HG03457 (cell line): ENCODE data around the gene PHF21B.
"Not testable (repeated sequence)": the region's sequence is repeated elsewhere in the genome, so short reads cannot be mapped to it uniquely, and the experiment has no call there.

Experiments
- ATAC-seq: cut with Tn5 transposase; IDR thresholded peaks from one replicate; pipeline ENCODE4 v1.9.1; 2021; ENCODE audit warnings: moderate number of reproducible peaks; ENCODE audit not compliant: unreplicated experiment

The PHF21B gene

DNA sequence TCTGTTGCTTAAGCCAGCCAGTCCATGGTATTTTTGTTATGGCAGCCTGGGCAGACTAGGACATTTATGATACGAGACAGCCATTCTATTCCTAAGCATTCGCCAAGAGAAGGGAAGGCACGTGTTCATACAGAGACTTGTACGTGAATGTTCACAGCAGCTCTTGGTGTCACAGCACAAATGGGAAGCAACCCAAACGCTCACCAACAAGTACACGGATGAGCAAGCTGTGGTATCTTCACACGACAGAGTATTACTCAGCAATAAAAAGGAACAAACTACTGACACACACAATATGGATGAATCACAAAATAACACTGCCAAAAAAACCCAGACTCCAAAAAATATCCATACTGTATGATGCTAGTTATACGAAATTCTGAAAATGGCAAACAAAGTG lies 85.1 kb downstream of the PHF21B start:
- ATAC-seq = no peak

- ATAC-seq = no peak
These were observed 85.7 kb downstream of the PHF21B start for GRCh38 chr22:44924098-44924497.

DNA sequence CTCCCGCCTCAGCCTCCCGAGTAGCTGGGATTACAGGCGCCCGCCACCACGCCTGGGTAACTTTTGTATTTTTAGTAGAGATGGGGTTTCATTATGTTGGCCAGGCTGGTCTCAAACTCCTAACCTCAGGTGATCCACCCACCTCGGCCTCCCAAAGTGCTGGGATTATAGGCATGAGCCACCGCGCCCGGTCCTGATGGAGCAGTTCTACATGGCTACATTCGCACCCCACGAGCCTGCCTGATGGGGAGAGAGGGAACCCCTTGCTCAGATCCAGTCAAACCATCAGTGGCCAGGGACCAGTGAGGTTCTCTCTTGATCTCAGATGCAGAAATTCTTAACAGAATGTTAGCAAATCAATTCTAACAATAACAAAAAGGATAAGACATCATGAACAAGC lies 88.0 kb downstream of the PHF21B start:
- not testable (repeated sequence) for ATAC-seq

DNA sequence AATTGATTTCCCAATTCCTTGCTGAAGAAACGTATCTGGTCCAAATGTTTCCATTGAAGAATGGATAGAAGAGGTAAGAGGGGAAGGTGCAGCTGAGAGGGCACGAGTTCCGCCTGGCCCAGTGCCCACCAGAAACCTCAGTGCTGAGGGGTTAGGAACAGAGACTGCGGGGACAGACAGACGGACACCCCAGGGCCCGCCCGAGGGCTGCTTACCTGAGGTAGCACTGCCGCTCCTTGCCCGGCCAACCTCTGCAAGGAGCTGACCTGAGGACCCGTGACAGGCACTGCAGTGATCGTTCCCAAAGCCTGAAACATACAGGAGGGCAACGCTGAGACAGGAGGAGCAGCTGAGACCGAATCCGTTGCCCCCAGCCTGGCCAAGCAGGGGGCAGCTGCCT lies 89.6 kb downstream of the PHF21B start:
- ATAC-seq = no peak

DNA sequence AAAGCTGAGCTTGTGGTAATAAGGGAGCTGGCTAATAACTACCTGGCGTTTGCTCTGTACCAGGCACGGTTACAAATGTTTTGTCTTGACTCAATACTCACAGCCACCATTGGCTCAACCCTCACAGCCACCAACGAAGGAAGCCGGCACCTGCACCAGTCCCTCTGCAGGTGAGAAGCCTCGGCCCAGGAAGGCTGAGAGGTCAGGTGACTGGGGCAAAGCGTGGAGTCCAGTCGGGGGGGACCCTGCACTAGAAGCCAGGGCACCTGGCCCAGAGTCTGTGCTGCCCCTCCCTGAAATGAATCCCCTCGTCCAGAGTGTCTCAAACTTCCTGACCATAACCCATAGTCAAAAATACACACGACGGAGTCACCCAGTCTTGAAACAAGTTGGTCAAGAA lies 90.1 kb downstream of the PHF21B start:
- ATAC-seq = no peak

DNA sequence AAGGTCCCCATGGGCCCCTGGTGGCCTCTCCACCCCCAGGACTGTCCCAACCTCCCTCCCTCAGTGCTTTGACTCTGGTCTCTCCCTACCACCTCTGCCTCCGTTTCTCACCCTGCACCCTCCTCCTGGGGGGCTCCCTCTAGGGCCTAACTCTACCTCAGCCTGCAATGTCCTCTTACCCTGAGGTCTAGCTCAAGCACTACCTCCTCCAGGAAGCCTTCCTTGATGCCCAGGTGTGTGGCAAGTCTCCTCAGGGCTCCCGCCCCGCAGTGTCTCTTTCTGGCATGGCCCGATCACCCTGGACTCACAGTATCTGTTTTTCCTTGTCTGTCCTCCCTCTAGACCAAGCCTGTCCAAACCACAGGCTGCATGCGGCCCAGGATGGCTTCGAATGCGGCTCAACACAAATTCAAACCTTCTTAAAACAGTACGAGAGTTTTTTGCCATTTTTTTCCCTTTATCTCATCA lies 90.8 kb downstream of the PHF21B start:
- no peak for ATAC-seq

DNA sequence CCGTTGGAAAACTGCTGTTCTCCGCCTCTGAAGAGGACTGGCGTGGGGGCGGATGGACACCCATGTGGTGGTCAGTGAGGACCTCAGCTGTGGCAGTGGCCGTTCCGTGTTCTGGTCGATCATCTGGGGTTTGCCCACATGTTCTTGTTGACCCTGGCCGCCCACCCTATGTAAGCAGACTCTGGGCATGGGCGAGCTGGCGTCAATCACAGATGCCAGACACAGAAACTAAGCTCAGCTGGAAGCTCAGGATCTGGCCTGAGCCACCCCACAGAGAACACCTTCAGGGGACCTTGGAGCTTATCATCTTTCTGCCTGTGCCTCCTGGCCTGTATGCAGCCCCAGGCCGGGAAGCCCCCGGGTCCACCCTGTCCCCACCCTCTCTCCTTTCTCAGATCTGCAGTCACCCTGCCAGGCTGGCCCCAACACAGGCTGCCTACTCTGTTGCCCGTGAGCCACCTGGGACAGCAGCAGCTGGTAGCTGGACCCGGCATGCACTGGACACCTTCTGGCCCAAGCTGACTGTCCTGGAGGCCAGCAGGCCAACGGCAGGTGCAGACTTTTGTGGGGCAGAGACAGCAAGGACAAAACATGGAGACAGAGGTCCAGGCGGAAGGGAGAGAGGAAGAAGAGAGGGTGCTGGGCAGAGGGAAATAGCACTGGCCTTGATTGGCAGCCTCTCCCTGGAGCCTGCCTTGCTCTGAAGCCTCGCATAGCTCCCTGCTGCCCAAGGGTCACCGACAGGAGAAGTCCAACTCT lies 91.5 kb downstream of the PHF21B start:
- no peak for ATAC-seq

- no peak for ATAC-seq
These were observed 92.2 kb downstream of the PHF21B start for GRCh38 chr22:44917372-44918165.

- ATAC-seq = no peak
These were observed 93.2 kb downstream of the PHF21B start for GRCh38 chr22:44916281-44917231.

- ATAC-seq = no peak
These were observed 94.4 kb downstream of the PHF21B start for GRCh38 chr22:44915441-44915840.

- ATAC-seq = no peak
These were observed 95.6 kb downstream of the PHF21B start for GRCh38 chr22:44914026-44914721.

GRCh38 chr22:44913198-44913983 lies 96.4 kb downstream of the PHF21B start:
- no peak for ATAC-seq

GRCh38 chr22:44909241-44909640 lies 100.6 kb downstream of the PHF21B start:
- no peak for ATAC-seq

DNA sequence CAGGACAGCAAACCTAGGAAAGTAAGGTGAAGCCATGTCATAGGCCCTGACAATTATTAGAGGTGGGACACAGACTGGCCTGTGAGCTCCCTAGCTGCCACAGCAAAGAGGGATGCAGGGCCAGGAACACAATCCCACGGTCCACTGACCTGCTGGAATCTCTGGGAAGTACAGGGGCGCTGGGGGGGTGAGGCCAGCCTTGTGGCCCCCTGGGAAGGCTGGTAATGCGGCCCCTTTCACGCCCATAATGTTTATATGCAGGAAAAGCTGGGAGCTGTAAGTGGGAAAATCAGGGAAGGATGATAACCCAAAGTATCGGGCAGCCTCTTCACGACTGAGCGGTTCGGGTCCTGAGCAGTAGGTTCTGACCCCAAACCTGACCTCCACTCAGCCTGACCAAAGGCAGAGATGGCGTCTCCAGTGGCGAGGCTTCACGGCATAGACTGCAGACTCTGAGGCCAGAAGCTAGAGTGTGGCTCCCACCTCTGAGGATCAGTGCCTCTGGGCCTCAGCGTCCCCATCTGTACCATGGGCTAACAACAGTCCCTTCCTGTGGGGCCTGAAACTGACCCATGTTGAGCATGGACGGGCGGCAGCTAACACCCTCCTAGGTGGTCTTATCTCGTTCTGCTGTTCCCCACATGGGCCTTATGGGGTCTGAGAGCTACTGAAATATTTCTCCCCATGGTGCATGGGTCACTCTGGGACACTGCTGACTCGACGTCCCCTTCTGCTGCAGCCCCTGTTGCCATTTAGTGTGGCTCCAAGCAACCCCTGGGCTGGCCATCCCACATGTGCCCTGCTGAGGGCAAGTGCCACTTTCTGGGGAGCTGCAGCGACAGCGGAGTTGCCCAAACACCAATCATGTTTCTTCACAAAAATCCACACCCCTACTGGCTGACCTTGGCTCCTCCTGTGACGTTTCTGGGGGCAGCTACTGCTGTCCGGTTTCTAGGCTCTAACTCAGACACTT lies 101.8 kb downstream of the PHF21B start:
- no peak for ATAC-seq

DNA sequence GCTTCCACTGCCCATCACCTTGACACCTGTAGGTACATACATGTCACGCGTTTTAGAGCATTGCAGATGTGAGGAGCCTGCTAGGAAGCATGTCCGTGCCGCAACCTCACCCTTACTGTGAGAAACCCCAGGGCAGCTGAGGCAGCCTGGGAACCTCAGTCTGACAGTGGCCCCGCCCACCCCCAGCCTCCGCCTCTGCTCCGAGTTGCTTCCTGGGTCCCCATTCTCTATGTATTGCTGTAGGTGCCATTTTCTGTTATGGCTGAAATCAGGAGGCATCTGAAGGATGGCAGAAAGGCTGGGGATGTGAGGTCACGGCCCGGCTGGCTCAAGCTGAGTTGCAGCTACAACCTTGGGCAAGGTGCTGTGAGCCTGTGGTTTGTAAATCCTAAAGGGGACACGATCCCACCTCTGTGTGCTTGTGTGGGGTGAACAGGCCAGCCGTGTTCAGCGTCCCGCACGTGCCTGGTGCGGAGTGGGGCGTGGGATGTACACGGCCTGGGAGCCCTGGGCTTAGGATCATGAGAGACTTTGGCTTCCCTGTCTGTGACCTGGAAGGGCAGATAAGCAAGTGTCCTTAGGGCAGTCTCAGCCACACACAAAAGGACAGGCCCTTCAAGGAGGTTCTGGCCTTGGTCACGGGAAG lies 102.7 kb downstream of the PHF21B start:
- ATAC-seq = no peak

DNA sequence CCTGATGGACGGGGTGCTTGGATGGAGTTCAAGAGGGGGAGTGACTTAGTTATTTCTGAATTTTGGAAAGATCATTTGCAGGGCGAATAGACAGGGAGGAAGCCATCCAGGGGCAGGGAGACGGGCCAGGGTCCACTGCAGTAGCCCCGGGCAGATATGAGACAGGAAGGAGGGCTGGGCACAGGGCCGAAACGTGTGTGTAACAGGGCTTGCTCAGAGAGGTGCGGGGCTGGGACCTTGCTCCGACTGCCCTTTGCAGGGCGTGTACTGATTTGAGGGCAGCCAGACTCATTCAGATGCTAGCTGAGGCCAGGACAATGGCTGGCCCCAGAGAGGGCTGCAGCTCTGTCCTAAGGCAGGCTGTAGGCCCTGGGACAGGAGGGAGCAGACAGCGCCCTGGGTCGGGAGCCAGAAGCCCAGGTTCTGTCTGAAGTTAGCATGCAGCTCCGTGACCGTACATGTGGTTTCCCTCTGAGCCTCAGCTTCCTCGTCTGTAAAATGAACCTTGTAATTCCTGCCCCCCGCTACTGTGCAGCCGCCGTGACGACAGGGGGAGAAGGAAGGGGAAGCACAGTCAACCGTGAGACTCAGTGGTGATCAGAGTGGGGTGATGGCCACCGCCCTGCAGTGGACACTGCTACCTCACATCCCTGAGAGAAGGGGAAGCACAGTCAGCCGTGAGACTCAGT lies 103.4 kb downstream of the PHF21B start:
- ATAC-seq = no peak

DNA sequence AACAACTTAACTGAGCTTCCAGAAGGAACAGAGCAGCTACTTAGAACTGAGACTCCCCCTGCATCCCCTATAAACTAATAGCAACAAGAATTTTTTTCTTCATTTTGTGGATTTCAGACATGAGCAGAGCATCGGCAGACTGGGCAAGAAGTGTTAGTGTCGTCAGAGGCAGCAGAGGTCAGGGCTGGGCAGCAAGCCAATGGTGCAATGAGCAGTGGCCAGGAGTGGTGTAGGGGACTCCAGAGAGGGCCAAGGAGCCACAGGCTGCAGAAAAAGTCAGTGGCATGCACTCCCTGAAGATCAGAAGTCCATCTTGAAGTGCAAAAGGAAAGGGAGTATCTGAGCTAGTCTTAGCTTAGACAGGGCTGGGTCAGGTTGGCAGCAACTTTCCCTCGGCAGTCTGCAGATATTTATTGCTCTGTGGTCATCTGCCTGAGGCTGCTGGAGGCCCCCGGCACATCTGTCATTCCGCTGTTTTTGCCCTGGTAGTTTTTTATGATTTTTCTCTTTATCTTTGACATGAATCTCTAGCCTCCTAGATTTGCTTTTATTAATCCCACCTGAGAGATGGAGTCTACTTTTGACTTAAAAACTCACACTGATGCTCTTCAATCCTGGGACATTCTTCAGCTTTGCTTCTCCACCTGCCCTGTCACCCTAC lies 105.2 kb downstream of the PHF21B start:
- not testable (repeated sequence) for ATAC-seq
